GM18951 (cell line): ENCODE data around the gene TOPAZ1.

Source experiments
- POLR2A ChIP-seq: IDR thresholded peaks from 4 replicates; pipeline ENCODE4 v1.6.1; 2011; ENCODE audit warnings: mild to moderate bottlenecking; ENCODE audit not compliant: insufficient read length, insufficient read depth; ENCODE audit errors: extremely low read depth
- in situ Hi-C: fragments of 300-500 bp; cut with MboI; formaldehyde crosslinking; loops from one replicate; pipeline ENCODE4 v1.12.0; 2022; ENCODE audit warnings: low sequenced_read_pairs, mixed read lengths, inconsistent platforms; ENCODE audit not compliant: unreplicated experiment

TOPAZ1 gene

DNA sequence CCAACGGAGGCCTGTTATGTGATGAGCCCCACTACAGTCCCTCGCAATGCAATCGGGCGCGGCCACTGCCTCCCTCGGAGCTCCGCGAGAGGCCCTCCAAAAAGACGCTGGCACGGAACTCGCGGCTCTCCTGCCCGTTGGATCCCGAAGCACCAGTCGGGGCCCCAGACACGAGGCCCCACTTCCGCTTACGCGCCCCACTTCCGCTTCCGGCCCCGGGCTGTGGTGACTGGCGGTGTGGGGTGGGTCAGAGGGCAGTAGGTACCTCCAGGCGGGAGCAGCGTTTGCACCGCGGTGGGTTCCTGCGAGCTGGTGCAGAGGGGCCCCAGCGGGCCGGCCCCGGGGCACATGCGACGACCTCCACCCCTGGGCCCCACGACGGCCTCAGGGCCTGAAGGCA, at the start of gene TOPAZ1:
TOPAZ1 (plus strand) TSS at position 181 of the 400 bp plus-strand sequence; CDS start at position 349, 168 bp downstream.
- no peak for TF ChIP-seq POLR2A
- in situ Hi-C loops = no loop called here

DNA sequence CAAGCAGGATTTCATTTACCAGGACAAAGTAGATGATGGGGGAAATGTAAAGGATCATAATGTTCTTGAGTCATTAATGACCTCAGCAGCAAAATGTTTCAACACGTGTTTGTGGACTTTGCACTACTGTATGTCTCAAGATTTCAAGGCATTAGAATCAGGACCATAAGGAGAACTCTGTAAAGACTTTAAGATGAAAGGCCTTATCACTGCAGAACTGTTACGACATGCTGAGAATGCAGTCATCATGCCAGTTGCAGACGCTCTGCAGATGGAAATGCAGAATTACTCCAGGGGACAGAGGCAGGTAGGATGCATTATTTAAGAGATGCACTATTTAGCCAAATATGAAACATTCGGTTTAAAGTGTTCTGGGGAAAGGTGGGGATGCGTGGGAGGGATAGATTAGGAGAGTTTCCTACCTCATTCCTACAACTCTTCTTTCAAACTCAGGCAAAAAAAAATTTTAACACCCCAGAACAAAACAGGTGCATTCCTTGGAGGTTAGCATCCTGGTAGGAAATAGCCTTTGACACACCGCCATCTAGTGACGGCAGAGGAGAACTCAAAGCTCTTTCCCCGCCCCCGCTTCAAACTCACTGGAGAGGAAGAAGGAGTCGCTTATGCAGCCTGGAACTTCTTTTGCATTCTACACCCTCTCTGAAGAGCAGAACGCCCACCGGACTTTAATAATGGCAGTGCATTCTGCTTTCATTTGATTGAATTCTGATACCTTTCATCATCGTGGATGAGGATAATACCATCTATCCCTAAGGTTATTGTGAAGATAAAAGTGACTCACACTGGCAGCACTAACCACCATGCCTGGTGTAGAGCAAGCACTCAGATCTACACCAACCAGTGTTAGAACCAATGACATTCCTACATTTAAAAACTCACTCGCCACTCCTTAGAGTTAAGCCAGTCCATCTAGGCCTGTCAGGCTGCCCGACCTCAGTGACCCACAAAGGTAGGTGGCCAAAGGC, 43.1 kb upstream of the TOPAZ1 start:
- in situ Hi-C loops = loop anchor here (10.0 kb wide), 1 partner anchor 194 kb away; no protein-coding TSS in a partner anchor
- no peak for TF ChIP-seq POLR2A

DNA sequence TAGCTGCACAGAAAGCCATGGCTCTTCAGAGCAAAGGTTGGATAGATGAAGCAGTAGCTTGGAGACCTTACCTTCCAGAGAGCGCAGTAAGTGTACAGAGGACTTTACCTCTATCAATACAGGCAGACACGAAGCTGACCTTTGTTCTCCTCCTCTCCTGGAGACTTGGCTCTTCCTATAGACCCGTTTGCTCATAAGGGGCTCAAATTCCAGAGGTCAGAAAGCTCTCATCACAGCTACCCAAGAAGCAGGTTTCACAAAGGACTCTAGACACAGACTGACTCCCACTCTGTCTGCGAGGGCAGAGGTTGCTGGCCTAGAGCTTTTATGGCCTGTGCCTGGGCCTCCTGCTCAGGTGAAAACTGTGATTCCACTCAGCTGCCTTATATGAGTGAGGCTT, 35.4 kb upstream of the TOPAZ1 start:
- in situ Hi-C loops = no loop called here
- TF ChIP-seq POLR2A = no peak

DNA sequence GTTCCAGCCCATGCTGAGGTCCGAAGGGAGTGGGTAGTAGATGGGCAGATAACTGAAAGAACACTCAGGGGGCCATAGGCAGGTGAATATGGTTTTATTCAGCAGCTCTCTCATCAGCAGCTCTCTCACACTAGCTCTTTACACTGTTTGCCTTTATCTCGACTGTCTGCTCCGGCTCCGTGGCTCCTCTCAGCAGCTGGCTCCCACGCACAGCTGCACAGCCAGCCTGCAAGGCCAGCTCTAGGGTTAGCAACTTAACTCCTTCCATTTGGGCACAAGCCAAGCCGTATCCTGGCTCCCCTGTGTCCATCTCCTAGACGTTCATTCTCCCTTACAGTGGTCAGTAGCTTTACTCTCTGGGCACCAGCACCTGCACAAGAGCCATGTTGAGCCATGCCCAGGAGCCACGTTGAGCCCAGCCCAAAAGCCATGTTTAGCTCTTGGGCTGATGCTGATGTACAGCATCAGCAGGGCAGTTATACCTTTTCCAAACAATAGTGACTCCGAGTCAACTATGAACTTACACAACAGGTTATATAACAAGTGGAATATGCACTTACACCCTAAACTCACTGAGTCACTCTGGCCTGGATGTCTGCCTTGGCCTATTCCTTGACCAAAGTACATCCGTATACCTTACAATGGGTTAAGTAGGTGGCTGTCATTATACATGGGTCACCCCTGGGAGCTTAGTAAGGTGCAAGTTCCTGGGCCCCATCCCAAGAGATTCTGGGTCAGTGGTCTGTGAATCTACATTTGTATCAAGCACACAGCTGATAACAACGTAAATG, 34.6 kb upstream of the TOPAZ1 start:
- TF ChIP-seq POLR2A = no peak
- in situ Hi-C loops = no loop called here

DNA sequence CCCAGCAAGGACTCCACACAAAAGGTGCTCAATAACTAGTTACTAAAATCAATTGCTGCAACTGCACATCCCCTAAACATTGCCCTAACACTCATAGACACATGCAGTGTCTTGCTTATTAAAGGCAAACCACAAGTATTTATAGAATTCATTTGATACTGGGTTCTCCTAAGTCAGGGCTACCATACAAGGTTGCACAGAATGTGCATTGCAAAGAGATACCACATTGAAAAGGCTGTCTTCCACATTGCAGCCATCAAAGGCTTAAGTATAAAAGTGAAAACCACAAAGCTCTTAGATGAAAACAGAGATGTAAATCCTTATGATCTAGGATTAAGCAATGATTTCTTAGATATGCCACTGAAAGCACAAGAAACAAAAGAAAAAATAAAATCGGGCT, 33.6 kb upstream of the TOPAZ1 start:
- in situ Hi-C loops = no loop called here
- TF ChIP-seq POLR2A = no peak

DNA sequence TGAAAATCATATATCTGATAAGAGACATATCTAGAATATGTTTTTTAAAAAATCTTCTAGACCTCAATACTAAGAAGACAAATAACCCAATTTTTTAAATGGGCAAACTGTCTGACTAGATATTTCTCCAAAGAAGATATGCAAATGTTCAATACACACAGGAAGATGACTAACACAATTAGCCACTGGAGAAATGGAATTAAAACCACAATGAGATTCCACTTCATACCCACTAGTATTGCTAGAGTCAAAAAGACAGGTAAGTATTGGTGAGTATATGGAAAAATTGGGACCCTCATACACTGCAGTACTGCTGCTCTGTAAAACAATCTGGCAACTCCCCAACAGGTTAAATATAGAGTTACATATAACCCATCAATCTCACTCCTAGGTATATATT, 33.1 kb upstream of the TOPAZ1 start:
- TF ChIP-seq POLR2A = no peak
- in situ Hi-C loops = no loop called here

DNA sequence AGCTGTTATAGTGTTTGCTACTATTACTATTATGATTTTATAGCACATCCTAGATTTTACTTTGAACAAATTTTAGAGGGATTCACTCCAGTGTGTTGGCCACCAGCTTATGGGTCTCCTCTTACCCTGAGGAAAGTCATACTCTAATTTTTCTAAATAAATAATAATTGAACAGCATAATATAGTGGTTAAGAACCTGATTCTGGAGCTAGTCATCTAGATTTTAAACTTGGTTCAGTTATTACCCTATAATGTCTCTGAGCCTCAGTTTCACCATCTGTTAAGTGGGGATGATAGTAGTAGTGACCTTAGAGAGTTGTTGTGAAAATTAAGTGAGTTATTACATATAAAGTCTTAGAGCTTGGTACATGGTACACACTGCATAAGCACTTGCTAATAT, 30.7 kb upstream of the TOPAZ1 start:
- TF ChIP-seq POLR2A = no peak
- in situ Hi-C loops = no loop called here

DNA sequence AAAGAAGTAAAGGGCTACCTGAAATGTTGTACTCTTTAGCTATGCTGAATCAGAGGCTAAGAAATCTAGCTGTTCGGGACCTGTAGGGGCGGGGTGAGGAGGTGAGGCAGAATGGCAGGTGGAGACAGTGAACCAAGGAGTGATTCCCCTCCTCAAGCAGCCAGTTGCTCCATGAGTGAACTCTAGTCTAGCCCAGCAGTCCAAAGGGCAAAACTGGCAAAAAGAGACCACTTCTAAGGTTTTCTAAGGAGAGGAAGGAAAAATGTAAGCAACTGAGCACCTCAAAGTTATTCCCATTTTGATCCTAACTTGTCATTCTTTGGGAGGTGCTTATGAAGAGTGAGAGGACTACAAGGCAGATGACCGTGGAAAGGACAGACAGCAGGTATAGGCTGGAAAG, 19.3 kb upstream of the TOPAZ1 start:
- in situ Hi-C loops = no loop called here
- no peak for TF ChIP-seq POLR2A

DNA sequence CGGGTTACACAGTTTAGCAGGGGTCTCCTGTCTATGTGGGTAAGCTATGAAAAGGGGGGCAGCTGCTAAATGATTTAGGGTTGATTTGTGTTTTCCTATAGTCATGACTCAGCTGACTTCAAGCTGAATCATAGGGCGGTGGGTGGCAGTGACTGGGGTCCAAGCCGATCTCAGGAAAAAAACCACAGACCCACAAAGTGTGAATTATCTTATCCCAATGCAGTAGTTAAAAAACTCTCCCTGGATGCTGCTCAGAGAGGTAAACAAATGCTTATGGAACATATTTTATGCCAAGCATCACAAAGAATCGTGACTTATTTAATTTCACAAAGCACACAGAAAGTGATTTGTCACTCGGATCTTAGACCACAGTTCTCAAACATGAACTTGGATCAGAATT, 18.4 kb upstream of the TOPAZ1 start:
- in situ Hi-C loops = no loop called here
- TF ChIP-seq POLR2A = no peak

DNA sequence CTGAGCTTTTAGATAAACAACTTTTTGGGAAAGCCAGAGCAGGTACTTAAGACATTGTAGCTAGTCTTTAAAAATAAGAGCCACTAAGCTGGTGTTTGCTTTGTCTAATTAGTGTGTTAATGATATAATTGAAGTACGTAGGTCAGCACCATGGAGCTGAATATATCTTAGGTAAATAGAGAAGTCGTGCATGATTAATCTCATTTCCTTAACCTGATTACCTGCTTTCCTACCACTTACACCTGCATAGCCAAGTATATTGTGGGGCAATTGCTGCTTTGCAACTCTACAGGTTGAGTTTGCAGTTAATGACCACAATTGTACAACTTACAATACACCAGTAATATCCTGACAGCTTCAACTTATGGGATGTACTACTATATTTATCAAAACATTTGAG, 17.6 kb upstream of the TOPAZ1 start:
- in situ Hi-C loops = no loop called here
- TF ChIP-seq POLR2A = no peak

DNA sequence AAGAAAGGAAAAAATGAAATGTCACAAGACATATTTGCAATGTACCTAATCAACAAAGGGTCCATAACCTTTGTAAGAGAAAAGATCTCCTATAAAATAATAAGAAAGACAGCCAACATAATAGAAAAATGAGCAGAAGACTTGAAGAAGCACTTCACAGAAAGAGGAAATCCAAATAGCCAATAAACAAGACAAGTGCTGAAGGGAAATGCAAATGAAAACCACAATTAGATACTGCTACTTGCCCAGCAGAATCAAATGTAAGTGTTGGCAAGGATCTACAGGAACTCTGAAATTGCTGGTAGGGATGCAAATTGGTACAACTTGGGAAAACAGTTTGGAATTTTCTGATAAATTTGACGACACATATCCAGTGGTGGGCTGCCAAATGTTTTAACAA, 15.1 kb upstream of the TOPAZ1 start:
- in situ Hi-C loops = no loop called here
- TF ChIP-seq POLR2A = no peak

DNA sequence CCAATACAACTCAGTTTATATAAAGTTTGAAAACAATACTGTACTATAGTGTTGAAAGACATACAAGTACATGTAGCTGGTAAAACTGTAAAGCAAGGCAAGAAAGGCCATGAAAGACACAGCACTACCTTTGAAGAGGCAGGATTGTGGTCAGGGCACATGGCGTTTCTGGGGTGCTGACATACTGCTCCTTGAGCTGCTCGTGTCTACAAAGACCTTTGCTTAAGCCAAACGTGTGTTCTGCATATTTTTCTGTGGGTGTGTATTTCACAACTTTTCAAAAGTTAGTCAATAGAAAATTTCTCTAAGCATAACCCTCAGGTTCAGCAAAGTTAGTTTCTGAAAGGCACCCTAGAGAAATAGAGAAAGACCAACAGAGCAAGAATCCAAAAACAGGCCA, 14.1 kb upstream of the TOPAZ1 start:
- no peak for TF ChIP-seq POLR2A
- in situ Hi-C loops = no loop called here

DNA sequence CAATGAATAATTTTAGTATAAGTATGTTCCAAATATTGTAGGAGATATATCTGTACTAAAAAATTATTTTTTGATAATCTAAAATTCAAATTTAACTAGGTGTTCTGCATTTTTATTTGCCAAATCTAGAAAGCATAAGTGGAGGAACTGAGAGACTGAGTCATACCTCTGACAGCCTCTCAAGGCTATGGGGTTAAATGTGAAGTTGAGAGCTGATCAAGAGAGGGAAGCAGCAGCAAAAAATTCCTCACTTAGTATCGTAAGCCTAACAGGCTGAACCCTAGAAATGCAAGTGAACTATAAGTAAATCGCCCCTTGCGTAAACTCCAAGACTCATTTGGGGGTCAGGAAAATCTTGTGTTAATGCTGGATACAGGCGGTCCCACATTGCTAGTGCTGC, 12.8 kb upstream of the TOPAZ1 start:
- TF ChIP-seq POLR2A = no peak
- in situ Hi-C loops = no loop called here

DNA sequence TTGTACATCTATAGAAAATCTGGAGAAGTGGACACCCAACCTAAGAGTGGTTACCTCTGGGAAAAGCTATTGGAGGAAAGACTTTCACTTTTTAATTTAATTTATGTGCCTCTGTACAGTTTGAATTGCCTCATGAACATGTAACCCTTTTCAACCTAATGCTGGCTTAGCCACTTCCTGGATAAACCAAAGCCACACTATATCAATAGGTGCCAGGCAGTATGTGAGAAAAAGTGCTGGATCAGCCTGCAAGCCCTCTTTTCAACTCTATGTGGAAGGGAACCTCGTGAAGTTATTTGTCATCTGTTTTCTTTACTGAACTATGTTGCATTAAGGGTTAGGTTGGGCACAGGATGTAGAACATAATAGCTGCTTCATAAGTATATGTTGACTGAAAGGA, 9.3 kb upstream of the TOPAZ1 start:
- in situ Hi-C loops = no loop called here
- TF ChIP-seq POLR2A = no peak

DNA sequence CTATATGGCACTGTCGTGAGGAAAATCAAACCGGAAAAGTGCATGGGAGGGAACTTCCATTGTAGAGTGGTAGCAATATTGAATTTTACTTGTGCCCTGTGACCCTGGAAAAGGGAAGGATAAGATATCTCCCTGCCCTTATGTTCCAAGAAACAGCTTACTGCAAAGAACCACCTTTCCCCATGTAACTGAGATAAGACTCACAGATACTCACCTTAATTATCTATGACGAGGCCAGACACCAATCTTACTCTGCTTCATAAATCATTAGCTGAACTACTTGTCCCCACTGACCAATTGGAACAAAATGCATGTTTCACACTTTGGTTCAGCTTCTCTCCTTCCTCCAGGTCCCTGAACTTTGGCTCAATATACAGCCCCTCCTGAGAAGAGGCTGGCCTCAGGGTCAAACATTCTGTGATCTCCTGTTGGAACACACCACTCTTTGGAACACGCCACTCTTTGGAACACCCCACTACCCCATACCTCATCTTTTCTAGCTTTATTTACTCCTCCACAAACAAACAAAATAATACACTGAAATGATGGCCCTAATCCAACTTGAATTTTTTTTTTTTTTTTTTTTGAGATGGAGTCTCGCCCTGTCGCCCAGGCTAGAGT, 6.9 kb upstream of the TOPAZ1 start:
- in situ Hi-C loops = no loop called here
- TF ChIP-seq POLR2A = no peak
